H1 (cell line): Measurements from ENCODE around the gene SH3RF3. TPM values are rescaled to one million over a fixed set of nuclear protein-coding genes. Genes with fewer than 3 reads are reported as not detected.

Source experiments
- CTCF ChIA-PET: fragments of 300-600 bp; sonication (Branson Sonifier 250); formaldehyde crosslinking; loops from one replicate; lab custom pipeline; 2021; ENCODE audit not compliant: partially characterized antibody; lab: Charles Lee
- POLR2A ChIA-PET: fragments of 300-600 bp; sonication (Branson Sonifier 250); formaldehyde crosslinking; loops from one replicate; lab custom pipeline; 2021; ENCODE audit warnings: inconsistent platforms; ENCODE audit not compliant: partially characterized antibody; lab: Charles Lee
- DNase-seq, 2 experiments: peaks; one replicate each; pipeline versions ENCODE4 v3.0.0 to v3.0.0-alpha.2; 2010 to 2022; ENCODE audit warnings: low spot score in 2 of 2, low read depth in 1 of 2, mixed read lengths in 1 of 2
- FAIRE-seq: peaks from 2 replicates; lab custom pipeline; 2011; peaks lifted over from hg19 to GRCh38; lab: Jason Lieb, UNC
- H2AFZ ChIP-seq: 2 replicates; pipeline ENCODE4 v1.8.1; 2012; ENCODE audit warnings: low read length, inconsistent platforms
- H2AK5ac ChIP-seq: 2 replicates; pipeline ENCODE4 v1.6.1; 2013; ENCODE audit warnings: low read depth, low read length
- H2BK120ac ChIP-seq: replicated peaks from 2 replicates; pipeline ENCODE3; 2013; ENCODE audit warnings: low read depth, low read length, inconsistent platforms
- H2BK12ac ChIP-seq: 2 replicates; pipeline ENCODE4 v1.6.1; 2013; ENCODE audit warnings: low read depth, low read length
- H2BK15ac ChIP-seq: 2 replicates; pipeline ENCODE4 v1.6.1; 2013; ENCODE audit warnings: low read length
- H2BK20ac ChIP-seq: 2 replicates; pipeline ENCODE4 v1.6.1; 2013; ENCODE audit warnings: low read length
- H2BK5ac ChIP-seq: 2 replicates; pipeline ENCODE4 v1.6.1; 2013; ENCODE audit warnings: low read depth, low read length
- H3K14ac ChIP-seq: 2 replicates; pipeline ENCODE4 v1.6.1; 2013; ENCODE audit warnings: inconsistent platforms; ENCODE audit not compliant: insufficient read length
- H3K18ac ChIP-seq: 2 replicates; pipeline ENCODE4 v1.6.1; 2013; ENCODE audit warnings: low read length; ENCODE audit errors: extremely low read depth
- H3K23ac ChIP-seq: 2 replicates; pipeline ENCODE4 v1.6.1; 2013; ENCODE audit warnings: inconsistent platforms; ENCODE audit not compliant: insufficient read length
- H3K23me2 ChIP-seq: 2 replicates; pipeline ENCODE4 v1.6.1; 2013; ENCODE audit warnings: low read depth, low read length
- H3K27ac ChIP-seq: 2 replicates; pipeline ENCODE4 v1.6.1; 2011; ENCODE audit warnings: low read depth, low read length, inconsistent platforms
- H3K27me3 ChIP-seq, 4 experiments: replicated peaks in 1 of 4; 1 replicate in 1 of 4; 2 replicates in 3 of 4; pipeline versions ENCODE4 v1.6.1 to v1.8.1; 2011 to 2013; ENCODE audit warnings: low read length in 3 of 4, mild to moderate bottlenecking in 3 of 4, inconsistent platforms in 2 of 4, mixed read lengths in 2 of 4, moderate library complexity in 1 of 4; ENCODE audit not compliant: control insufficient read depth in 3 of 4, insufficient read depth in 3 of 4; ENCODE audit errors: extremely low read depth in 1 of 4
- H3K36me3 ChIP-seq, 4 experiments: 2 replicates each; pipeline versions ENCODE4 v1.6.1 to v1.8.1; 2011 to 2013; ENCODE audit warnings: mild to moderate bottlenecking in 4 of 4, low read length in 3 of 4, moderate library complexity in 2 of 4, control low read depth in 1 of 4, inconsistent platforms in 1 of 4; ENCODE audit not compliant: insufficient read depth in 4 of 4, control insufficient read depth in 2 of 4
- H3K4ac ChIP-seq: replicated peaks from 2 replicates; pipeline ENCODE3; 2013; ENCODE audit warnings: low read length, low read depth, mixed read lengths, inconsistent platforms; ENCODE audit not compliant: insufficient read length
- H3K4me1 ChIP-seq, 4 experiments: replicated peaks in 1 of 4; 1 replicate in 1 of 4; 2 replicates in 3 of 4; pipeline versions ENCODE4 v1.6.1 to v1.8.1; 2011 to 2013; ENCODE audit warnings: low read length in 3 of 4, inconsistent platforms in 2 of 4, mixed read lengths in 1 of 4; ENCODE audit not compliant: insufficient read depth in 4 of 4, control insufficient read depth in 3 of 4
- H3K4me2 ChIP-seq, 2 experiments: 2 replicates each; pipeline versions ENCODE4 v1.6.1 to v1.8.1; 2011 to 2013; ENCODE audit warnings: low read depth in 2 of 2, low read length in 2 of 2, control low read depth in 1 of 2, inconsistent platforms in 1 of 2, mild to moderate bottlenecking in 1 of 2; ENCODE audit not compliant: insufficient read depth in 1 of 2
- H3K4me3 ChIP-seq, 4 experiments: fragments of 200-600, 300-600 bp in 1 of 4; sonication (generic), shearing (Covaris generic), sonication (Bioruptor Twin) in 1 of 4; 2 replicates each; pipeline versions ENCODE4 v1.5.1 to v1.8.1; 2011 to 2016; ENCODE audit warnings: low read length in 4 of 4, low read depth in 3 of 4, control low read depth in 2 of 4, inconsistent platforms in 2 of 4, mild to moderate bottlenecking in 2 of 4, mixed read lengths in 1 of 4, moderate library complexity in 1 of 4; ENCODE audit not compliant: insufficient read depth in 2 of 4; ENCODE audit errors: extremely low read depth in 1 of 4
- H3K56ac ChIP-seq: replicated peaks from 2 replicates; pipeline ENCODE3; 2013; ENCODE audit warnings: low read depth, mild to moderate bottlenecking, mixed read lengths, low read length, inconsistent platforms; ENCODE audit not compliant: insufficient read length
- H3K79me1 ChIP-seq: 2 replicates; pipeline ENCODE4 v1.6.1; 2013; ENCODE audit warnings: low read depth, low read length, control low read depth
- H3K79me2 ChIP-seq, 2 experiments: 2 replicates each; pipeline versions ENCODE4 v1.6.1 to v1.8.1; 2012 to 2013; ENCODE audit warnings: low read length in 2 of 2, mild to moderate bottlenecking in 2 of 2, inconsistent platforms in 1 of 2; ENCODE audit not compliant: insufficient read depth in 2 of 2, control insufficient read depth in 1 of 2
- H3K9ac ChIP-seq, 4 experiments: replicated peaks in 1 of 4; 1 replicate in 1 of 4; 2 replicates in 3 of 4; pipeline versions ENCODE4 v1.6.1 to v1.8.1; 2011 to 2013; ENCODE audit warnings: low read depth in 3 of 4, low read length in 3 of 4, control low read depth in 2 of 4, mild to moderate bottlenecking in 2 of 4, moderate library complexity in 2 of 4, inconsistent platforms in 1 of 4; ENCODE audit errors: extremely low read depth in 1 of 4
- H3K9me3 ChIP-seq, 2 experiments: 2 replicates each; pipeline versions ENCODE4 v1.6.1 to v1.8.1; 2012 to 2013; ENCODE audit warnings: mild to moderate bottlenecking in 2 of 2, moderate library complexity in 2 of 2, control low read depth in 1 of 2, inconsistent platforms in 1 of 2, low read depth in 1 of 2, low read length in 1 of 2, mixed read lengths in 1 of 2; ENCODE audit not compliant: insufficient read depth in 2 of 2
- H4K20me1 ChIP-seq, 2 experiments: replicated peaks in 1 of 2; 2 replicates each; pipeline versions ENCODE3 to v1.8.1; 2011 to 2013; ENCODE audit warnings: inconsistent platforms in 2 of 2, low read length in 2 of 2, mild to moderate bottlenecking in 1 of 2; ENCODE audit not compliant: insufficient read depth in 2 of 2, control insufficient read depth in 1 of 2
- H4K5ac ChIP-seq: 2 replicates; pipeline ENCODE4 v1.6.1; 2013; ENCODE audit warnings: low read length, low read depth, mixed read lengths, inconsistent platforms; ENCODE audit not compliant: insufficient read length
- H4K8ac ChIP-seq: 2 replicates; pipeline ENCODE4 v1.8.0; 2013; ENCODE audit warnings: mild to moderate bottlenecking, moderate library complexity, low read length, inconsistent platforms; ENCODE audit not compliant: insufficient read depth; ENCODE audit errors: extremely low read depth
- H4K91ac ChIP-seq: replicated peaks from 2 replicates; pipeline ENCODE3; 2013; ENCODE audit warnings: low read length, mixed read lengths, inconsistent platforms; ENCODE audit not compliant: insufficient read length
- CBX8 ChIP-seq: fragments of 300-800, 300-1000 bp; sonication (generic); IDR thresholded peaks from 2 replicates; pipeline ENCODE4 v1.7.1; 2016; ENCODE audit warnings: low read depth, low read length, borderline replicate concordance
- CREB1 ChIP-seq: IDR thresholded peaks from 2 replicates; pipeline ENCODE4 v1.6.1; 2012; ENCODE audit warnings: inconsistent platforms
- EGR1 ChIP-seq: IDR thresholded peaks from 2 replicates; pipeline ENCODE4 v1.6.1; 2011; ENCODE audit warnings: low read depth, low read length, borderline replicate concordance
- HDAC6 ChIP-seq: IDR thresholded peaks from one replicate; pipeline ENCODE4 v1.7.1; 2012; ENCODE audit warnings: low read depth, mild to moderate bottlenecking, inconsistent platforms, low read length, moderate library complexity
- KDM5A ChIP-seq: fragments of 200-600 bp; IDR thresholded peaks from 2 replicates; pipeline ENCODE4 v1.7.1; 2012; ENCODE audit warnings: mild to moderate bottlenecking, low read length, inconsistent platforms, mixed read lengths
- SIRT6 ChIP-seq: IDR thresholded peaks from one replicate; pipeline ENCODE4 v1.7.1; 2012; ENCODE audit warnings: low read length, inconsistent platforms
- SP1 ChIP-seq: IDR thresholded peaks from 2 replicates; pipeline ENCODE4 v1.6.1; 2011; ENCODE audit warnings: low read depth, low read length
- TAF1 ChIP-seq: IDR thresholded peaks from 2 replicates; pipeline ENCODE4 v1.6.1; 2011; ENCODE audit warnings: mild to moderate bottlenecking, low read depth, low read length
- TCF12 ChIP-seq: IDR thresholded peaks from 2 replicates; pipeline ENCODE4 v1.6.1; 2011; ENCODE audit warnings: low read depth, mild to moderate bottlenecking, low read length
- WGBS, 2 experiments: shearing (Covaris generic) in 1 of 2; methylation state at CpG; one replicate each; pipeline versions ENCODE4 v1.1.6 to v1.1.7; 2013 to 2015; ENCODE audit warnings: low lambda C conversion rate in 2 of 2, mixed read lengths in 2 of 2, inconsistent platforms in 1 of 2, low coverage in 1 of 2, missing lambda C conversion rate in 1 of 2; ENCODE audit not compliant: insufficient replicate concordance in 2 of 2, insufficient coverage in 1 of 2, insufficient read length in 1 of 2; ENCODE audit errors: extremely low coverage in 1 of 2, missing lambda C conversion rate in 1 of 2; 5-methylcytosine and 5-hydroxymethylcytosine counted together
- polyA plus RNA-seq, 7 experiments: library from polyadenylated mRNA; depleted of rRNA in 3 of 7; stranded (reverse) in 5 of 7; unstranded in 2 of 7; fragments of >200 nt in 5 of 7; fragments of 200-250 nt in 2 of 7; gene quantifications; 1 replicate in 5 of 7; 2 replicates in 1 of 7; 4 replicates in 1 of 7; pipeline versions ENCODE4 v1.2.1 to v1.2.3, GENCODE V29; 2011 to 2013; ENCODE audit warnings: missing spikeins in 2 of 7, mixed read lengths in 2 of 7
- total RNA-seq: library from RNA; stranded (reverse); fragmentation: NEBNext Ultra II Directional; extraction: Animal tissue kit (Norgen Biotek cat#: 25700); gene quantifications from 2 replicates; pipeline ENCODE4 v1.2.1, GENCODE V29; 2021
- TF ChIP-seq, protein P1 (sequence below): IDR thresholded peaks from 2 replicates; pipeline ENCODE4 v1.6.1; 2012; ENCODE audit warnings: low read length, inconsistent platforms
- TF ChIP-seq, protein P2 (sequence below): IDR thresholded peaks from 2 replicates; pipeline ENCODE4 v1.6.1; 2012; ENCODE audit warnings: inconsistent platforms

The SH3RF3 gene
- total and polyA plus RNA-seq, 2 of the 8 experiments (the other 6 are each of a cell fraction or from before 2014, with no cell fraction given), result 0.11 to 0.65 TPM

DNA sequence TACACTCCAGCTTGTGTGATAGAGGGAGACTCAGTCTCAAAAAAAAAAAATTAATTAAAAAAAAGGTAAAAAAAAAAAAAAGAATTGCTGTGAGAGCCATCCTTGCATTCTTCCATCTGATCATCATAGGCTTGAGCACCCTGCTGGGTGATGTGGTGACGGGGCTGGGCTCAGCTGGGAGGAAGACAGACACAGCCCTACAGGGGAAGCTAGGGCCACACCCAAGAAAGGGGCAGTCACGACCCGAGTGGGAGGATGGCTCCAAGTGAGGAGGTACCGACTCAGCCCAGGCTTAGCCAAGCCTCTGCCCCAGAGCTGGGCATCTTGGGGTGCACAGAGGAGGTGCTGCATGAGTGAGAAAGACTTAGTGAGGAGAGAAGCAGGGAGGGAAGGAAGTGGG, 165.5 kb downstream of the SH3RF3 start:
- Histone ChIP-seq H4K91ac (no peak overlapping the region), H4K20me1 (no peaks in the 10 kb centered on the region), H3K23ac (no peak overlapping the region), H2BK120ac (no peak overlapping the region), H3K27ac (no peak overlapping the region), H3K18ac (no peak overlapping the region), H4K5ac (no peak overlapping the region), H2BK12ac (no peak overlapping the region), H3K9me3 (0 out of 4 replicates have a peak, but pooled peaks cover 0 to 2% of the 10 kb centered on the region in 2 experiments), H3K4me3 (no peak overlapping the region), H3K23me2 (no peaks in the 10 kb centered on the region), H3K79me1 (no peaks in the 10 kb centered on the region), H3K79me2 (no peaks in the 10 kb centered on the region), H2BK15ac (no peak overlapping the region), H3K14ac (no peak overlapping the region), H2BK20ac (no peak overlapping the region), H2BK5ac (no peak overlapping the region), H3K9ac (no peak overlapping the region), H3K27me3 (no peaks in the 10 kb centered on the region), H3K4ac (no peak overlapping the region), H2AK5ac (0 out of 2 replicates have a peak overlapping the region, but pooled peaks have one; percentile 24), H3K56ac (no peak overlapping the region), H3K4me2 (no peak overlapping the region), H2AFZ (no peak overlapping the region), H3K4me1 (peaks cover 0 to 5% (median 1%) of the 10 kb centered on the region in 4 experiments; a peak in 3 of 7 replicates), H3K36me3 (no peaks in the 10 kb centered on the region), H4K8ac (no peak overlapping the region)
- TF ChIP-seq CREB1 (no peak), TCF12 (no peak), CBX8 (no peak), SIRT6 (no peak), SP1 (no peak), EGR1 (no peak), TAF1 (no peak), HDAC6 (no peak), KDM5A (no peak)
- TF ChIP-seq, protein P1, sequence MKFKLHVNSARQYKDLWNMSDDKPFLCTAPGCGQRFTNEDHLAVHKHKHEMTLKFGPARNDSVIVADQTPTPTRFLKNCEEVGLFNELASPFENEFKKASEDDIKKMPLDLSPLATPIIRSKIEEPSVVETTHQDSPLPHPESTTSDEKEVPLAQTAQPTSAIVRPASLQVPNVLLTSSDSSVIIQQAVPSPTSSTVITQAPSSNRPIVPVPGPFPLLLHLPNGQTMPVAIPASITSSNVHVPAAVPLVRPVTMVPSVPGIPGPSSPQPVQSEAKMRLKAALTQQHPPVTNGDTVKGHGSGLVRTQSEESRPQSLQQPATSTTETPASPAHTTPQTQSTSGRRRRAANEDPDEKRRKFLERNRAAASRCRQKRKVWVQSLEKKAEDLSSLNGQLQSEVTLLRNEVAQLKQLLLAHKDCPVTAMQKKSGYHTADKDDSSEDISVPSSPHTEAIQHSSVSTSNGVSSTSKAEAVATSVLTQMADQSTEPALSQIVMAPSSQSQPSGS, result no peak
- TF ChIP-seq, protein P2, sequence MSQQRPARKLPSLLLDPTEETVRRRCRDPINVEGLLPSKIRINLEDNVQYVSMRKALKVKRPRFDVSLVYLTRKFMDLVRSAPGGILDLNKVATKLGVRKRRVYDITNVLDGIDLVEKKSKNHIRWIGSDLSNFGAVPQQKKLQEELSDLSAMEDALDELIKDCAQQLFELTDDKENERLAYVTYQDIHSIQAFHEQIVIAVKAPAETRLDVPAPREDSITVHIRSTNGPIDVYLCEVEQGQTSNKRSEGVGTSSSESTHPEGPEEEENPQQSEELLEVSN, result no peak
- FAIRE-seq (no peak), DNase-seq (no peak)
- 96% methylated on average over 4 of the region's 4 CpGs; no CpG with 5 or more reads in 1 of the 2 experiments for WGBS, 2 experiments
- ChIA-PET POLR2A (no interaction called here), CTCF (interaction anchor here (0.7 to 2.4 kb wide), 6 partner anchors 11 to 265 kb away, joined by 3 to 13 read pairs (median 4); no protein-coding TSS in a partner anchor)
